NCI-H748 treated with DMSO at 0.1 percent for 48 hours (cell line): ENCODE data around the gene LUC7L2.
"Not testable (repeated sequence)": the region's sequence is repeated elsewhere in the genome, so short reads cannot be mapped to it uniquely, and the experiment has no call there.

Source experiments
- DNase-seq: peaks from one replicate; lab custom pipeline; 2025; lab: John Stamatoyannopoulos, UW

The LUC7L2 gene

GRCh38 chr7:139397192-139397591 lies 37.5 kb downstream of the LUC7L2 start:
- no peak for DNase-seq

GRCh38 chr7:139403601-139404000 lies 43.9 kb downstream of the LUC7L2 start:
- no peak for DNase-seq

GRCh38 chr7:139407555-139407954 lies 47.9 kb downstream of the LUC7L2 start:
- DNase-seq, result no peak

- DNase-seq, result not testable (repeated sequence)
These were observed 55.2 kb downstream of the LUC7L2 start for GRCh38 chr7:139414743-139415402.

GRCh38 chr7:139416405-139416804 lies 56.7 kb downstream of the LUC7L2 start:
- DNase-seq, result no peak

- no peak for DNase-seq
These were observed 57.8 kb downstream of the LUC7L2 start for GRCh38 chr7:139417478-139417877.

GRCh38 chr7:139421123-139421522 lies 61.4 kb downstream of the LUC7L2 start:
- DNase-seq, result no peak

- no peak for DNase-seq
These were observed 62.4 kb downstream of the LUC7L2 start for GRCh38 chr7:139422126-139422525.

GRCh38 chr7:139423091-139423490 lies 63.4 kb downstream of the LUC7L2 start:
- DNase-seq, result no peak

GRCh38 chr7:139424004-139424403 lies 64.3 kb downstream of the LUC7L2 start:
- no peak for DNase-seq

GRCh38 chr7:139425701-139426100 lies 66.0 kb downstream of the LUC7L2 start:
- not testable (repeated sequence) for DNase-seq

GRCh38 chr7:139426258-139427028 lies 66.7 kb downstream of the LUC7L2 start:
- no peak for DNase-seq

GRCh38 chr7:139427029-139427420 lies 67.3 kb downstream of the LUC7L2 start:
- no peak for DNase-seq

GRCh38 chr7:139427788-139428187 lies 68.1 kb downstream of the LUC7L2 start:
- no peak for DNase-seq

GRCh38 chr7:139429735-139430134 lies 70.0 kb downstream of the LUC7L2 start:
- DNase-seq, result not testable (repeated sequence)

- DNase-seq, result no peak
These were observed 70.7 kb downstream of the LUC7L2 start for GRCh38 chr7:139430443-139430842.

GRCh38 chr7:139431010-139431409 lies 71.3 kb downstream of the LUC7L2 start:
- DNase-seq, result no peak

GRCh38 chr7:139431459-139431858 lies 71.8 kb downstream of the LUC7L2 start:
- no peak for DNase-seq

- DNase-seq, result no peak
These were observed 77.1 kb downstream of the LUC7L2 start for GRCh38 chr7:139436806-139437205.

GRCh38 chr7:139439375-139439774 lies 79.7 kb downstream of the LUC7L2 start:
- DNase-seq, result no peak

GRCh38 chr7:139441961-139442360 lies 82.3 kb downstream of the LUC7L2 start:
- DNase-seq, result no peak

- DNase-seq, result no peak
These were observed 86.6 kb downstream of the LUC7L2 start for GRCh38 chr7:139446051-139446890.

- no peak for DNase-seq
These were observed 91.2 kb downstream of the LUC7L2 start for GRCh38 chr7:139450851-139451250.
